ENCODE results near the gene TTF2. TPM values are rescaled to one million over a fixed set of nuclear protein-coding genes. Genes with fewer than 3 reads are reported as not detected.

Gene TTF2
- total and polyA plus RNA-seq, 9 of the 15 experiments (the other 6 are each of a cell fraction or from before 2014, with no cell fraction given) = 9.4 to 71.1 (median 42.1) TPM

DNA sequence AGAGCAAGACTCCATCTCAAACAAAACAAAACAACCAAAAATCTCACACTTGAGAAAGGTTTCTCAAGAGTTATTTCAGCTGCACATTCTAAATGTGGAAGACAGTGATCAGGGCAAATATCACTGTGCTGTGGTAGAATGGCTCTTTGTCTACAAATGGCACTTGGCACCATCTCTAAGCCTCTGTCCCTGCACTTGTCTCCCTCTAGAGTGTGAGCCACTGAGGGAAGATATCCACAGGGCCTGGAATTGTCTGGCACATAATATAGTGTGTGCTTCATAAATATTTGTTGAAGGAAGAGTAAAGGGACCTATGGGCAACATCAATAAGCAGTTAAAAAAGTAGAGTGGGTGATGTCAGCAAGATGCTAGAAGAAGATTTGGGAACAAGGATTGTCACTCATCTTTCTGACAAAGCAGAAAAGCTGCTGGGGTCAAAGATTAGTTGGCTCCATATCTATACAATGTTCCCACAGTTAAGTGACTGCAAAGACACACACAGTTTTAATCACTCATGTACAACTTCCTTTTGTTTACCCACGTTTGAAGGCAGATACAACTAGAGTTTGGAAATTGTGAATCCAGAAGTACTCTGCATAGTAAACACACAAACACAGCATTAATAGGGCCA lies 39.5 kb upstream of the TTF2 start (continued):
- TF ChIP-seq RERE (CRISPR knock-in tag; IDR thresholded peaks at IDR 0.05; ENCODE audit: borderline replicate concordance) (no peak), ERF (CRISPR knock-in tag; IDR thresholded peaks at IDR 0.05) (no peak), CHCHD3 (CRISPR knock-in tag; IDR thresholded peaks at IDR 0.05) (no peak), ZNF121 (CRISPR knock-in tag; conservative IDR thresholded peaks at IDR 0.05) (no peak), REST (IDR thresholded peaks at IDR 0.05; ENCODE audit: borderline replicate concordance) (no peak), REST (CRISPR knock-in tag; IDR thresholded peaks at IDR 0.05; ENCODE audit: low read depth) (no peak), ARID3A (IDR thresholded peaks at IDR 0.05; ENCODE audit: borderline replicate concordance, low read depth, low read length) (no peak), KDM5B (IDR thresholded peaks at IDR 0.05; ENCODE audit: insufficient replicate concordance, low read depth, low read length) (no peak), TAL1 (IDR thresholded peaks at IDR 0.05) (peak; percentile 26; the same call in 1 of the 2 replicates), NFE2 (IDR thresholded peaks at IDR 0.05; ENCODE audit: low read depth) (peak; percentile 44; the same call in 1 of the 2 replicates)
- TF ChIP-seq, protein P1, sequence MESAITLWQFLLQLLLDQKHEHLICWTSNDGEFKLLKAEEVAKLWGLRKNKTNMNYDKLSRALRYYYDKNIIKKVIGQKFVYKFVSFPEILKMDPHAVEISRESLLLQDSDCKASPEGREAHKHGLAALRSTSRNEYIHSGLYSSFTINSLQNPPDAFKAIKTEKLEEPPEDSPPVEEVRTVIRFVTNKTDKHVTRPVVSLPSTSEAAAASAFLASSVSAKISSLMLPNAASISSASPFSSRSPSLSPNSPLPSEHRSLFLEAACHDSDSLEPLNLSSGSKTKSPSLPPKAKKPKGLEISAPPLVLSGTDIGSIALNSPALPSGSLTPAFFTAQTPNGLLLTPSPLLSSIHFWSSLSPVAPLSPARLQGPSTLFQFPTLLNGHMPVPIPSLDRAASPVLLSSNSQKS (CRISPR knock-in tag; IDR thresholded peaks at IDR 0.05) = no peak

All from K562 (cell line).